Measurements from ENCODE around the gene TIMM22. TPM values are rescaled to one million over a fixed set of nuclear protein-coding genes. Genes with fewer than 3 reads are reported as not detected.
"Not testable (repeated sequence)": the region's sequence is repeated elsewhere in the genome, so short reads cannot be mapped to it uniquely, and the experiment has no call there.

The TIMM22 gene
- total and polyA plus RNA-seq, 7 donors = 8.0 to 27.2 (median 14.9) TPM

- 82 to 85% (median 85%) methylated on average over 15 of the region's 15 CpGs for WGBS, 3 donors
- Histone ChIP-seq H3K9me3 (no peaks in the 10 kb centered on the region), H3K27ac (no peak overlapping the region), H3K4me1 (no peaks in the 10 kb centered on the region), H3K27me3 (ENCODE audit: insufficient read depth in 3 of 3, low read length in 2 of 3) (no peaks in the 10 kb centered on the region), H3K4me3 (no peak overlapping the region), H3K36me3 (ENCODE audit: insufficient read depth in 1 of 2, low read depth in 1 of 2) (no peaks in the 10 kb centered on the region)
- DNase-seq = no peak
- intact Hi-C loops (cut with DNase I) = no loop called here
- ATAC-seq = no peak
- TF ChIP-seq CTCF (IDR thresholded peaks at IDR 0.05) = no peak
Measured at GRCh38 chr17:987931-988330, 9.0 kb upstream of the TIMM22 start.

GRCh38 chr17:988561-988960 is 8.4 kb upstream of the TIMM22 start:
- 89 to 90% (median 89%) methylated on average over 11 of the region's 11 CpGs for WGBS, 3 donors
- no peak overlapping the region for H3K4me3 ChIP-seq
- DNase-seq (no peak), ATAC-seq (no peak)
- no peaks in the 10 kb centered on the region for H3K36me3 ChIP-seq (ENCODE audit: insufficient read depth in 1 of 2, low read depth in 1 of 2)
- H3K27ac ChIP-seq = no peak overlapping the region
- no peaks in the 10 kb centered on the region for H3K27me3 ChIP-seq (ENCODE audit: insufficient read depth in 3 of 3, low read length in 2 of 3)
- H3K4me1 ChIP-seq = no peaks in the 10 kb centered on the region
- intact Hi-C loops (cut with DNase I) = no loop called here
- TF ChIP-seq CTCF (IDR thresholded peaks at IDR 0.05) = no peak
- H3K9me3 ChIP-seq = no peaks in the 10 kb centered on the region

- no peaks in the 10 kb centered on the region for H3K36me3 ChIP-seq (ENCODE audit: insufficient read depth in 1 of 2, low read depth in 1 of 2)
- H3K27ac ChIP-seq = no peak overlapping the region
- no peaks in the 10 kb centered on the region for H3K27me3 ChIP-seq (ENCODE audit: insufficient read depth in 3 of 3, low read length in 2 of 3)
- H3K9me3 ChIP-seq = no peaks in the 10 kb centered on the region
- H3K4me3 ChIP-seq = no peak overlapping the region
- no peak for DNase-seq
- intact Hi-C loops (cut with DNase I) = no loop called here
- TF ChIP-seq CTCF (IDR thresholded peaks at IDR 0.05) = no peak
- ATAC-seq = no peak
- peaks cover 8% of the 10 kb centered on the region for H3K4me1 ChIP-seq
- 44 to 46% (median 44%) methylated on average over 13 of the region's 13 CpGs for whole genome bisulfite sequencing, 3 donors
Measured at GRCh38 chr17:992933-993332, 4.0 kb upstream of the TIMM22 start.

- intact Hi-C loops (cut with DNase I) = loop anchor here in 1 of 2 donors (5.0 kb wide), 1 partner anchor 583 kb away; a partner anchor contains a TSS
- WGBS, 3 donors = 68 to 83% (median 70%) methylated on average over 8 of the region's 8 CpGs
- not testable (repeated sequence) for ATAC-seq; H3K4me3 ChIP-seq; DNase-seq; H3K27ac ChIP-seq; H3K27me3 ChIP-seq (ENCODE audit: insufficient read depth in 3 of 3, low read length in 2 of 3); H3K9me3 ChIP-seq
- Histone ChIP-seq H3K4me1 (peaks cover 32% of the 10 kb centered on the region), H3K36me3 (ENCODE audit: insufficient read depth in 1 of 2, low read depth in 1 of 2) (peaks cover 0 to 11% of the 10 kb centered on the region in 2 donors)
Measured at GRCh38 chr17:995324-995723, 1.6 kb upstream of the TIMM22 start.

GRCh38 chr17:998111-998510 is 1.2 kb downstream of the TIMM22 start:
- peaks cover 2 to 39% of the 10 kb centered on the region in 2 donors for H3K36me3 ChIP-seq (ENCODE audit: insufficient read depth in 1 of 2, low read depth in 1 of 2)
- no peaks in the 10 kb centered on the region for H3K27me3 ChIP-seq (ENCODE audit: insufficient read depth in 3 of 3, low read length in 2 of 3)
- no peak for TF ChIP-seq CTCF (IDR thresholded peaks at IDR 0.05)
- 18 to 51% (median 29%) methylated on average over 2 of the region's 2 CpGs for WGBS, 3 donors
- ATAC-seq (no peak), DNase-seq (no peak)
- H3K4me3 ChIP-seq = peak overlapping the region; percentile 83
- intact Hi-C loops (cut with DNase I) = loop anchor here in 1 of 2 donors (5.0 kb wide), 1 partner anchor 586 kb away; a partner anchor contains a TSS
- H3K27ac ChIP-seq = no peak overlapping the region
- H3K9me3 ChIP-seq = no peaks in the 10 kb centered on the region
- H3K4me1 ChIP-seq = peaks cover 60% of the 10 kb centered on the region
